ENCODE data around the gene CAMKK1. TPM values are rescaled to one million over a fixed set of nuclear protein-coding genes. Genes with fewer than 3 reads are reported as not detected.

Gene CAMKK1
- total RNA-seq, 1 donor from 2014 or later = 6.1 TPM

- DNase-seq = peak; percentile 58
Measured at GRCh38 chr17:3917391-3917931, 24.6 kb upstream of the CAMKK1 start.

- DNase-seq = no peak
Measured at GRCh38 chr17:3916825-3917224, 24.0 kb upstream of the CAMKK1 start.

- DNase-seq = no peak
Measured at GRCh38 chr17:3915995-3916696, 23.3 kb upstream of the CAMKK1 start, which contains the start of gene P2RX1. P2RX1 (minus strand) TSS chr17:3916465; CDS start chr17:3916225, 240 bp downstream.

GRCh38 chr17:3915581-3915994 lies 22.7 kb upstream of the CAMKK1 start:
- no peak for DNase-seq

GRCh38 chr17:3914312-3914670 lies 21.4 kb upstream of the CAMKK1 start:
- no peak for DNase-seq

GRCh38 chr17:3913531-3914311 lies 20.9 kb upstream of the CAMKK1 start:
- DNase-seq = peak; percentile 83

- DNase-seq = no peak
Measured at GRCh38 chr17:3912827-3913226, 20.0 kb upstream of the CAMKK1 start.

GRCh38 chr17:3911271-3912053 lies 18.6 kb upstream of the CAMKK1 start:
- peak; percentile 92 for DNase-seq

- no peak for DNase-seq
Measured at GRCh38 chr17:3910420-3911270, 17.8 kb upstream of the CAMKK1 start.

GRCh38 chr17:3909257-3909656 lies 16.4 kb upstream of the CAMKK1 start:
- DNase-seq = no peak

GRCh38 chr17:3907483-3908216 lies 14.8 kb upstream of the CAMKK1 start:
- no peak for DNase-seq

- DNase-seq = no peak
Measured at GRCh38 chr17:3906881-3907280, 14.0 kb upstream of the CAMKK1 start.

GRCh38 chr17:3905017-3905520 lies 12.2 kb upstream of the CAMKK1 start:
- DNase-seq = no peak

GRCh38 chr17:3904501-3904900 lies 11.6 kb upstream of the CAMKK1 start:
- DNase-seq = no peak

GRCh38 chr17:3903881-3904290 lies 11.0 kb upstream of the CAMKK1 start:
- DNase-seq = no peak

GRCh38 chr17:3903051-3903825 lies 10.4 kb upstream of the CAMKK1 start:
- DNase-seq = peak; percentile 66

GRCh38 chr17:3900646-3901045 lies 7.8 kb upstream of the CAMKK1 start:
- no peak for DNase-seq

- DNase-seq = no peak
Measured at GRCh38 chr17:3897731-3898130, 4.9 kb upstream of the CAMKK1 start.

GRCh38 chr17:3896968-3897235 lies 4.0 kb upstream of the CAMKK1 start:
- DNase-seq = no peak
